Embryonic facial prominence (tissue), 1 donor: ENCODE measurements around the gene TRIM44.
"Not testable (repeated sequence)": the region's sequence is repeated elsewhere in the genome, so short reads cannot be mapped to it uniquely, and the experiment has no call there.

ENCODE experiments used
- DNase-seq: peaks from one replicate; pipeline ENCODE4 v3.0.0-alpha.2; 2016; ENCODE audit errors: extremely low spot score

The TRIM44 gene

GRCh38 chr11:35753573-35753972, 91.0 kb downstream of the TRIM44 start:
- DNase-seq: not testable (repeated sequence)

GRCh38 chr11:35759951-35760350, 97.4 kb downstream of the TRIM44 start:
- not testable (repeated sequence) for DNase-seq

GRCh38 chr11:35761899-35762298, 99.3 kb downstream of the TRIM44 start:
- no peak for DNase-seq

- no peak for DNase-seq
Measured at GRCh38 chr11:35763301-35763700, 100.7 kb downstream of the TRIM44 start.

GRCh38 chr11:35763765-35764164, 101.2 kb downstream of the TRIM44 start:
- no peak for DNase-seq

- DNase-seq: no peak
Measured at GRCh38 chr11:35764417-35764816, 101.8 kb downstream of the TRIM44 start.

GRCh38 chr11:35765211-35765610, 102.6 kb downstream of the TRIM44 start:
- no peak for DNase-seq

GRCh38 chr11:35766651-35767050, 104.1 kb downstream of the TRIM44 start:
- no peak for DNase-seq

- DNase-seq: not testable (repeated sequence)
Measured at GRCh38 chr11:35770425-35770824, 107.8 kb downstream of the TRIM44 start.

- no peak for DNase-seq
Measured at GRCh38 chr11:35771722-35772121, 109.1 kb downstream of the TRIM44 start.

- not testable (repeated sequence) for DNase-seq
Measured at GRCh38 chr11:35777241-35777640, 114.7 kb downstream of the TRIM44 start.

GRCh38 chr11:35778943-35779342, 116.4 kb downstream of the TRIM44 start:
- not testable (repeated sequence) for DNase-seq

GRCh38 chr11:35779409-35779808, 116.8 kb downstream of the TRIM44 start:
- DNase-seq: no peak

- DNase-seq: no peak
Measured at GRCh38 chr11:35780951-35781860, 118.6 kb downstream of the TRIM44 start.

- DNase-seq: no peak
Measured at GRCh38 chr11:35781861-35782470, 119.4 kb downstream of the TRIM44 start.

- no peak for DNase-seq
Measured at GRCh38 chr11:35783809-35784208, 121.2 kb downstream of the TRIM44 start.

- DNase-seq: no peak
Measured at GRCh38 chr11:35784699-35785098, 122.1 kb downstream of the TRIM44 start.

- no peak for DNase-seq
Measured at GRCh38 chr11:35785287-35786167, 123.0 kb downstream of the TRIM44 start.

GRCh38 chr11:35786188-35786587, 123.6 kb downstream of the TRIM44 start:
- DNase-seq: no peak

- DNase-seq: no peak
Measured at GRCh38 chr11:35787013-35787504, 124.5 kb downstream of the TRIM44 start.

- DNase-seq: no peak
Measured at GRCh38 chr11:35787626-35788025, 125.1 kb downstream of the TRIM44 start.
